Calu3 (cell line): ENCODE data around the gene ADAMTS7. TPM values are rescaled to one million over a fixed set of nuclear protein-coding genes. Genes with fewer than 3 reads are reported as not detected.

ENCODE experiments used
- BruUV-seq: library from RNA; stranded (reverse); fragments of 400-500 nt; replicated peaks from 2 replicates; lab custom pipeline; 2021; lab: Mats Ljungman, UMichigan
- CTCF ChIA-PET: fragments of 300-600 bp; sonication (Branson Sonifier 250); formaldehyde crosslinking; loops from one replicate; lab custom pipeline; 2022; ENCODE audit warnings: antibody characterized with exemption; lab: Charles Lee
- DNase-seq: peaks from one replicate; pipeline ENCODE4 v3.0.0; 2022
- H3K27ac Mint-ChIP-seq: one replicate; pipeline ENCODE4 v1.8.0; 2022; ENCODE audit warnings: mixed read lengths; ENCODE audit not compliant: unreplicated experiment
- H3K27me3 Mint-ChIP-seq: one replicate; pipeline ENCODE4 v1.8.0; 2022; ENCODE audit warnings: mixed read lengths; ENCODE audit not compliant: unreplicated experiment
- H3K36me3 Mint-ChIP-seq: one replicate; pipeline ENCODE4 v1.8.0; 2022; ENCODE audit warnings: mild to moderate bottlenecking, moderate library complexity, mixed read lengths; ENCODE audit not compliant: insufficient read depth, unreplicated experiment
- H3K4me1 Mint-ChIP-seq: one replicate; pipeline ENCODE4 v1.8.0; 2022; ENCODE audit warnings: mild to moderate bottlenecking, low read depth, mixed read lengths; ENCODE audit not compliant: unreplicated experiment
- H3K4me3 Mint-ChIP-seq: one replicate; pipeline ENCODE4 v1.8.0; 2022; ENCODE audit warnings: mild to moderate bottlenecking, low read depth, moderate library complexity, mixed read lengths; ENCODE audit not compliant: unreplicated experiment
- H3K9me3 Mint-ChIP-seq: one replicate; pipeline ENCODE4 v1.8.0; 2022; ENCODE audit warnings: low read depth, mixed read lengths; ENCODE audit not compliant: unreplicated experiment
- intact Hi-C: fragments of 100-400 bp; cut with micrococcal nuclease; formaldehyde crosslinking; loops from one replicate; pipeline ENCODE4 v1.10.0; 2022; ENCODE audit not compliant: unreplicated experiment
- total RNA-seq: library from RNA; stranded (reverse); gene quantifications from 2 replicates; pipeline ENCODE4 v1.2.3, GENCODE V29; 2022
- TF ChIP-seq, protein P1 (sequence below): fragments of 200-600 bp; IDR thresholded peaks from one replicate; pipeline ENCODE4 v1.8.0; 2022; ENCODE audit warnings: antibody characterized with exemption; ENCODE audit not compliant: unreplicated experiment

Gene ADAMTS7
- total RNA-seq, 1 experiment from 2014 or later, result 1.4 TPM

DNA sequence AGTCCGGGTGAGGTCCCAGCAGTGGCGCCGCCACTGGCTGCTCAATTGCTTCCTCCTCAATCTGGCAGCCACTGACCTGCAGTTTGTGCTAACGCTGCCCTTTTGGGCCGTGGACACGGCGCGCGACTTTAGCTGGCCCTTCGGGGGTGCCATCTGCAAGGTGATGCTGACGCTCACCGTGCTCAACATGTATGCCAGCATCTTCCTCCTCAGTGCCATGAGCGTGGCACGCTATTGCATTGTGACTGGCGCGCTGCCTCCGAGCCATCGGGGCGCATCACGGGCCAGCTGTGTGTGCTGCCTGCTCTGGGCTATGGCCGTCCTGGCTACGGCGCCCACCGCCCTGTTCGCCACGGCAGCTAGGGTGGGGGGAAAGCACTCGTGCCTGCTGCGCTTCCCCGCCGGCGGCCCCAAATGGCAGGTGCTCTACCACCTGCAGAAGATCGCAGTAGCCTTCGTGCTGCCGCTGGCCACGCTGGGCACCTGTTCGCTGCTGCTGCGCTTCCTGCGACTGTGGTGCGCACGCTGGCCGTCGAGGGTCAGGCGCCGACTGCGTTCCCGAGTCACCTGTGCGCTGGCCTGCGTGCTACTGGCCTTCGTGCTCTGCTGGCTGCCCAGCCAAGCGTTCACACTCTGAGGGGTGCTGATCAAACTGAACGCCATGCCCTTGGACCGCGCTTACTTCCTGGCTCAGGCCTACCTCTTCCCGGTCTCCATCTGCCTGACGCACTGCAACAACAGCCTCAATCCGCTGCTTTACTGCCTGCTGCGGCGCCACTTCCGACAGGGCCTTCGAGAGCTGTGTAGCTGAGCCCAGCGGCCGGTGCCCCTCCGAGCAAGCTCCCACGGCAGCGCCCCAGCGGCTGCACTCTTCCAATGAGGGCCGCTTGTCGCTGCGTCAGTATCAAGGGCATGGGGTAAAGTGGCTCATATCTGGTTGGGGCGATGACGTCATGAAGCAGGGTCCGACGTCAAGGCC is 20.3 kb upstream of the ADAMTS7 start:
- Mint-ChIP-seq H3K4me1 (no peaks in the 10 kb centered on the region), H3K9me3 (no peaks in the 10 kb centered on the region), H3K36me3 (no peaks in the 10 kb centered on the region), H3K4me3 (no peak overlapping the region), H3K27me3 (peaks cover 50% of the 10 kb centered on the region), H3K27ac (no peak overlapping the region)
- CTCF ChIA-PET, result interaction anchor here (1.0 kb wide), 1 partner anchor 14 kb away, joined by 3 read pairs; no protein-coding TSS in a partner anchor
- intact Hi-C loops, result no loop called here
- DNase-seq, result no peak
- BruUV-seq, result no TSS peak
- TF ChIP-seq, protein P1, sequence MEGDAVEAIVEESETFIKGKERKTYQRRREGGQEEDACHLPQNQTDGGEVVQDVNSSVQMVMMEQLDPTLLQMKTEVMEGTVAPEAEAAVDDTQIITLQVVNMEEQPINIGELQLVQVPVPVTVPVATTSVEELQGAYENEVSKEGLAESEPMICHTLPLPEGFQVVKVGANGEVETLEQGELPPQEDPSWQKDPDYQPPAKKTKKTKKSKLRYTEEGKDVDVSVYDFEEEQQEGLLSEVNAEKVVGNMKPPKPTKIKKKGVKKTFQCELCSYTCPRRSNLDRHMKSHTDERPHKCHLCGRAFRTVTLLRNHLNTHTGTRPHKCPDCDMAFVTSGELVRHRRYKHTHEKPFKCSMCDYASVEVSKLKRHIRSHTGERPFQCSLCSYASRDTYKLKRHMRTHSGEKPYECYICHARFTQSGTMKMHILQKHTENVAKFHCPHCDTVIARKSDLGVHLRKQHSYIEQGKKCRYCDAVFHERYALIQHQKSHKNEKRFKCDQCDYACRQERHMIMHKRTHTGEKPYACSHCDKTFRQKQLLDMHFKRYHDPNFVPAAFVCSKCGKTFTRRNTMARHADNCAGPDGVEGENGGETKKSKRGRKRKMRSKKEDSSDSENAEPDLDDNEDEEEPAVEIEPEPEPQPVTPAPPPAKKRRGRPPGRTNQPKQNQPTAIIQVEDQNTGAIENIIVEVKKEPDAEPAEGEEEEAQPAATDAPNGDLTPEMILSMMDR, result no peak

DNA sequence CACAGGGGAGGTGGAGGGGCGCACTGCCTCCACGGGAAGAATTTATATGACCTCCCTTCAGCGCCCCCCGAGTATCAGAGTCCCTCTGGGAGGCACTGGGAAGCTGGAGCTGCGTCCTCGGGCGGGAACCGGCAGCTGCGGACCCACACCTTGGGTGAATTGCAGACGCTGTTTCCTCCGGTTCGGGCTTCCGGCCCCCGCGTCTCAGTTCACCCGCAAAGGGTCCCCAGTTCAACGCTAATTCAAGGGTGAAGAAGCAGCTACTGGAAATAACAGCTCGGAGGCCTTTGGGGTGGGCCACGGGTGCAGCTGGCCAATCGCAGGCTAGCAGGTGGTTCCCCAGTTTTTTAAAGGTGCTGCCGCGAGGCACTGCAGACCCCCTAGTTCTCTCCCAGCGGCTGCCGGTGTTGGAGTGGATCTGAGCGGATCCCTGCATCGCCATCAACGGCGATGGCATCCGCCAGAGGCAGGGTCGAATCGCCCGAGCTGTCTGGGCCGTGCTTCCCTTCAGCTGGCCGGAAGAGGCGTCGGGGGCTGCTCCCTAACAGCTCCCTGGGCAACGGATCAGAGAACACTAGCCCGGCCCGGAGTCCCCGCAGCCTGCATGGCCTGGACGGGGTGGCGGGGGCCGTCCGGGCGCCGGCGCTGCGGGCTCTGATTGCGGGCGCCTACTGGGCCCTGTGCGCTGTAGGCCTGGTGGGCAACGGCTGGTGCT is 19.4 kb upstream of the ADAMTS7 start:
- CTCF ChIA-PET, result no interaction called here
- no TSS peak for BruUV-seq
- TF ChIP-seq, protein P1, result no peak
- Mint-ChIP-seq H3K4me1 (no peaks in the 10 kb centered on the region), H3K36me3 (no peaks in the 10 kb centered on the region), H3K27me3 (peaks cover 41% of the 10 kb centered on the region), H3K4me3 (no peak overlapping the region), H3K27ac (no peak overlapping the region), H3K9me3 (no peaks in the 10 kb centered on the region)
- intact Hi-C loops, result no loop called here
- DNase-seq, result no peak

DNA sequence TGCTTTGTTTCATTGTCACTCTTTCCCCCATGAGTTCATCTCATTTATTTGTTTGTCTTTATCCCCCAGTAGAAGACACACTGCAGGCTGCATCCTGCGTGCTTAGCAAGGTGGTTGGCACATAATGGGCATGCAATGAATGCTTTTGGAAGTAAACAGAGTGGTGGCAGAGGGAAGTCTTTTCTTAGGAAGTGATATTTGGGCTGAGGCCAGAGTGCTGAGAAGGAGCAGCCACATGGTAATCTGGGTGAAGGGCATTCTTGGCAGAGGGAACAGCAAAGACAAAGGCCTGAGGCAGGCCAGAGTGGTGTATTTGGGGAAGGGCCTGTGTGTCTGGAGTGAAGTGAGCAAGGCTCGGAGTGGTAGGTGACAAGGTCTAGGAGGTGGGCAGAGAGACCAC is 17.7 kb upstream of the ADAMTS7 start:
- no peaks in the 10 kb centered on the region for H3K9me3 Mint-ChIP-seq
- CTCF ChIA-PET, result no interaction called here
- intact Hi-C loops, result loop anchor here (5.0 kb wide), 1 partner anchor 683 kb away; no protein-coding TSS in a partner anchor
- H3K27me3 Mint-ChIP-seq, result peaks cover 35% of the 10 kb centered on the region
- H3K27ac Mint-ChIP-seq, result no peak overlapping the region
- DNase-seq, result no peak
- BruUV-seq, result no TSS peak
- H3K4me1 Mint-ChIP-seq, result no peaks in the 10 kb centered on the region
- TF ChIP-seq, protein P1, result no peak
- no peak overlapping the region for H3K4me3 Mint-ChIP-seq
- H3K36me3 Mint-ChIP-seq, result no peaks in the 10 kb centered on the region

DNA sequence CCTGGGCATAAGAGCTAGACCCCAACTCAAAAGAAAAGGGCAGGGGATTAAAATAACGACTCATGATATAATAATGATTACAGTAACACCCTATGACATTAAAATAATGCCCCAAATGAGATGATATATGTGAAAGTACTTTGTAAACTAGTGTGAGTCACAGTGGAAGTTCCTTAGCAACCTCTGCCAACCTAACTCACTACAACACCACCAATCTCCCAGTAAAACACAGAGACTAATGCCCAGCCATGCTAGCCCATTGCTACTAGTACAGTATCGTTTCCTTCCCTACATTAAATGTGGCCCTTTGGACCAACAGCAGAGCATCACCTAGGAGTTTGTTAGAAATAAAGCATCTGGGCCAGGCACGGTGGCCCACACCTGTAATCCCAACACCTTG is 11.2 kb upstream of the ADAMTS7 start:
- Mint-ChIP-seq H3K4me3 (no peak overlapping the region), H3K27ac (no peak overlapping the region), H3K36me3 (no peaks in the 10 kb centered on the region), H3K9me3 (no peaks in the 10 kb centered on the region), H3K4me1 (no peaks in the 10 kb centered on the region), H3K27me3 (peaks cover 35% of the 10 kb centered on the region)
- TF ChIP-seq, protein P1, result no peak
- no peak for DNase-seq
- intact Hi-C loops, result no loop called here
- no TSS peak for BruUV-seq
- CTCF ChIA-PET, result no interaction called here
